ENCODE results near the gene ARHGAP23.
"Not testable (repeated sequence)": the region's sequence is repeated elsewhere in the genome, so short reads cannot be mapped to it uniquely, and the experiment has no call there.

DNA sequence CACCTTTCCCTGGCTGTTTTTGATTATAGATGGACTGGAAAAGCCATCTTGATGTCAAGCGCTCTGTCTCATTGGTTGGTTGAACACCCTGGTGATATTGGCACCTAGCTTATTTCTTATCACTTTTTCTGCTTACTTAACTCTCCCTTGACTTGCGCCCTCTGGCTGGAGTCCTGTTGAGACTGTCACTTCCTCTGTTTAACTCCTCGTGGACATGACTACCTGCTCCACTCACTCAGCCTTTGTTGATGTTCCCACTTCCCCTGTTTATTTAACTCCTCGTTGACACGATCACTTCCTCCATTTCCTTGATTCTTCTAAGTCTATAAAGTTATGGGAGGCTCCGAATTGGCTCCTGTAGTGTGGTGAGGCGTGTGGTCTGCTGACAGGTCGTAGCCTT lies 43.0 kb downstream of the ARHGAP23 start:
- TF ChIP-seq, protein P1, sequence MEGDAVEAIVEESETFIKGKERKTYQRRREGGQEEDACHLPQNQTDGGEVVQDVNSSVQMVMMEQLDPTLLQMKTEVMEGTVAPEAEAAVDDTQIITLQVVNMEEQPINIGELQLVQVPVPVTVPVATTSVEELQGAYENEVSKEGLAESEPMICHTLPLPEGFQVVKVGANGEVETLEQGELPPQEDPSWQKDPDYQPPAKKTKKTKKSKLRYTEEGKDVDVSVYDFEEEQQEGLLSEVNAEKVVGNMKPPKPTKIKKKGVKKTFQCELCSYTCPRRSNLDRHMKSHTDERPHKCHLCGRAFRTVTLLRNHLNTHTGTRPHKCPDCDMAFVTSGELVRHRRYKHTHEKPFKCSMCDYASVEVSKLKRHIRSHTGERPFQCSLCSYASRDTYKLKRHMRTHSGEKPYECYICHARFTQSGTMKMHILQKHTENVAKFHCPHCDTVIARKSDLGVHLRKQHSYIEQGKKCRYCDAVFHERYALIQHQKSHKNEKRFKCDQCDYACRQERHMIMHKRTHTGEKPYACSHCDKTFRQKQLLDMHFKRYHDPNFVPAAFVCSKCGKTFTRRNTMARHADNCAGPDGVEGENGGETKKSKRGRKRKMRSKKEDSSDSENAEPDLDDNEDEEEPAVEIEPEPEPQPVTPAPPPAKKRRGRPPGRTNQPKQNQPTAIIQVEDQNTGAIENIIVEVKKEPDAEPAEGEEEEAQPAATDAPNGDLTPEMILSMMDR (IDR thresholded peaks at IDR 0.05), result not testable (repeated sequence)
- not testable (repeated sequence) for TF ChIP-seq POLR2A (IDR thresholded peaks at IDR 0.05)

All from thyroid gland (tissue), 4 donors.